ENCODE measurements around the gene RPL18A. TPM values are rescaled to one million over a fixed set of nuclear protein-coding genes. Genes with fewer than 3 reads are reported as not detected.

The RPL18A gene
- total RNA-seq, 1 experiment from 2014 or later, result 2,241 TPM

DNA sequence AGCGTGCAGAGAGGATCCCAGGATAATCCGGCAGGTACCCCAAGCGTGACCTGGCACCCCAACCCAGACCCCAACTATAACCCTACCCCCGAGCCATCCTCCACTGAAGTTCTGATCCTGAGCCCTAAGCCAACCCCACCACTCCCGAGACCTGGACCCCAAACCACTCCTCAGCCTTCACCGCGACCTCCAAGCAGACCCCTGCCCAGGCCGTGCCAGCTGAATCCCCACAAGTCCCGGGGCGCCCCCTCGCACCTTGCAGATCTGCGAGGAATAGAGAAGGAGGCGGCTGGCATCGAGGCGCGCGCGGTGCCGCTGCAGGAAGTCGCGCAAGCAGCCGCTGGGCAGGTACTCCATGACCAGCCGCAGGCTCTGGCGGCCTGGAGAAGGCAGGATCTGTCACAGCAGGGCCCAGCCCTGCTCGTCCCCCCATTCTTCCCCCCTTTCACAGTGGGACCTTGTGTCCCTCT, 28.3 kb upstream of the RPL18A start:
- H3K9me3 ChIP-seq (ENCODE audit: low read length), result no peaks in the 10 kb centered on the region
- no peaks in the 10 kb centered on the region for H3K9me2 ChIP-seq (replicated peaks; ENCODE audit: low read length)
- TF ChIP-seq, protein P1, sequence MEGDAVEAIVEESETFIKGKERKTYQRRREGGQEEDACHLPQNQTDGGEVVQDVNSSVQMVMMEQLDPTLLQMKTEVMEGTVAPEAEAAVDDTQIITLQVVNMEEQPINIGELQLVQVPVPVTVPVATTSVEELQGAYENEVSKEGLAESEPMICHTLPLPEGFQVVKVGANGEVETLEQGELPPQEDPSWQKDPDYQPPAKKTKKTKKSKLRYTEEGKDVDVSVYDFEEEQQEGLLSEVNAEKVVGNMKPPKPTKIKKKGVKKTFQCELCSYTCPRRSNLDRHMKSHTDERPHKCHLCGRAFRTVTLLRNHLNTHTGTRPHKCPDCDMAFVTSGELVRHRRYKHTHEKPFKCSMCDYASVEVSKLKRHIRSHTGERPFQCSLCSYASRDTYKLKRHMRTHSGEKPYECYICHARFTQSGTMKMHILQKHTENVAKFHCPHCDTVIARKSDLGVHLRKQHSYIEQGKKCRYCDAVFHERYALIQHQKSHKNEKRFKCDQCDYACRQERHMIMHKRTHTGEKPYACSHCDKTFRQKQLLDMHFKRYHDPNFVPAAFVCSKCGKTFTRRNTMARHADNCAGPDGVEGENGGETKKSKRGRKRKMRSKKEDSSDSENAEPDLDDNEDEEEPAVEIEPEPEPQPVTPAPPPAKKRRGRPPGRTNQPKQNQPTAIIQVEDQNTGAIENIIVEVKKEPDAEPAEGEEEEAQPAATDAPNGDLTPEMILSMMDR (conservative IDR thresholded peaks at IDR 0.05; ENCODE audit: low read depth, low read length), result no peak
- TF ChIP-seq EZH2phosphoT487 (IDR thresholded peaks at IDR 0.05; ENCODE audit: borderline replicate concordance, low read length) (no peak), EZH2 (IDR thresholded peaks at IDR 0.05; ENCODE audit: low read length, unreplicated experiment) (no peak)
- no peaks in the 10 kb centered on the region for H3K27me3 ChIP-seq (ENCODE audit: low read length)
- H3K4me1 ChIP-seq (ENCODE audit: insufficient read depth, low read length), result peaks cover 10% of the 10 kb centered on the region; the same call in 1 of the 2 replicates
- no peaks in the 10 kb centered on the region for H3F3A ChIP-seq (ENCODE audit: low read length, unreplicated experiment)
- intact Hi-C loops (cut with micrococcal nuclease), result loop anchor here (1.0 to 5.0 kb wide), 3 partner anchors 10 to 34 kb away; partner anchors contain the start of gene B3GNT3
- no TSS peak for BruUV-seq (replicated peaks)
- ATAC-seq (no peak), DNase-seq (no peak)
- H3K9ac ChIP-seq (ENCODE audit: low read length), result peak overlapping the region; percentile 54
- no peak overlapping the region for H3K27ac ChIP-seq (ENCODE audit: low read length)
- H3K79me2 ChIP-seq (ENCODE audit: low read length), result no peaks in the 10 kb centered on the region
- no peaks in the 10 kb centered on the region for H4K20me1 ChIP-seq (ENCODE audit: low read length)
- H3K4me3 ChIP-seq (ENCODE audit: low read length), result peak overlapping the region; percentile 93
- H3K4me2 ChIP-seq (ENCODE audit: low read length), result peak overlapping the region; percentile 99
- H3K36me3 ChIP-seq (ENCODE audit: low read depth, low read length), result no peaks in the 10 kb centered on the region
- peak overlapping the region; percentile 100 for H2AFZ ChIP-seq (ENCODE audit: low read length)
- ChIA-PET POLR2A (ENCODE audit: unreplicated experiment) (interaction anchor here (0.5 to 0.8 kb wide), 3 partner anchors 11 to 522 kb away, joined by 3 to 28 read pairs (median 6); partner anchors contain the start of gene DDA1), CTCF (interaction anchor here (0.8 to 1.1 kb wide), 2 partner anchors 24 to 28 kb away, joined by 3 to 14 read pairs; partner anchors contain the start of gene RPL18A)

DNA sequence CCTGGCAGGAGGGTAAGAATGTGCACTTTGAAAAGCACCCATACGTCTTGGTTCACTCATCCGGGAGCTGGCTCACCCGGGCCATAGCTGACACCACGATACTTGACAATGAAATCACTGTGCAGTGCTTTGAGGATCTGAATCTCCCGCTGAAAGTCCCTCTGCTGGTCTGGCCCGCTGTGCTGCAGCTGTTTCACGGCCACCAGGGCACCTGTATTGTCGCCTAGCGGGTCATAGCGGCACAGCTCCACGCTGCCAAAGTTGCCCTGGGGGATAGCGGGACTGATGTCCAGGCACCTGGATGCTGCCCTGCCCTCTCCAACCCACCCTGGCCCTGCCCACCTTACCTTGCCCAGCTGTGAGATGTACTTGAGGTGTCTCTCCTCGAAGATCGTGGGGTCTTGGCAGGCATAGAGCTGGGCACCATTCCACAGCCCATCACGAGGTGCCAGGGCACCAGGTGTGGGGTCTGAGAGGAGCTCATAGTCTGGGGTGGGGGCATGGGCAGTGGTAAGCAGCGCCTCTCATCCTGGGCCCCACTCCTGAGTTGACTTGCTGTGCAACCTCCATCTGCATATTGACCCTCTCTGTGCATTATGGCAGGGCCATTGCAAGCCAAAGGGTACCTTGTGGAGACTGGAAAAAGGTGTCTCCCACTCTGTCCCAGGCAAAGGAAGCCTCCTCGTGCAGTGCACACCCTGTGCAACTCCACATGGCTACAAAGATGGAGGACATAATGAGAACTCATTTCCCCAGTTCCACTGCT, 27.1 kb upstream of the RPL18A start:
- TF ChIP-seq EZH2phosphoT487 (IDR thresholded peaks at IDR 0.05; ENCODE audit: borderline replicate concordance, low read length) (no peak), EZH2 (IDR thresholded peaks at IDR 0.05; ENCODE audit: low read length, unreplicated experiment) (no peak)
- TF ChIP-seq, protein P1 (conservative IDR thresholded peaks at IDR 0.05; ENCODE audit: low read depth, low read length), result no peak
- Histone ChIP-seq H3K9ac (ENCODE audit: low read length) (no peak overlapping the region), H3K27ac (ENCODE audit: low read length) (no peak overlapping the region), H3K79me2 (ENCODE audit: low read length) (no peaks in the 10 kb centered on the region), H3F3A (ENCODE audit: low read length, unreplicated experiment) (no peaks in the 10 kb centered on the region), H2AFZ (ENCODE audit: low read length) (no peak overlapping the region), H3K36me3 (ENCODE audit: low read depth, low read length) (no peaks in the 10 kb centered on the region), H3K9me2 (replicated peaks; ENCODE audit: low read length) (no peaks in the 10 kb centered on the region), H3K4me3 (ENCODE audit: low read length) (no peak overlapping the region), H3K4me1 (ENCODE audit: insufficient read depth, low read length) (peaks cover 10% of the 10 kb centered on the region; the same call in 1 of the 2 replicates), H3K9me3 (ENCODE audit: low read length) (no peaks in the 10 kb centered on the region), H3K27me3 (ENCODE audit: low read length) (no peaks in the 10 kb centered on the region), H4K20me1 (ENCODE audit: low read length) (no peaks in the 10 kb centered on the region), H3K4me2 (ENCODE audit: low read length) (no peak overlapping the region)
- intact Hi-C loops (cut with micrococcal nuclease), result loop anchor here (5.0 kb wide), 1 partner anchor 35 kb away; the partner anchor contains the start of gene B3GNT3
- ChIA-PET POLR2A (ENCODE audit: unreplicated experiment) (interaction anchor here (0.5 kb wide), 1 partner anchor 9 kb away, joined by 6 read pairs; no protein-coding TSS in a partner anchor), CTCF (no interaction called here)
- no peak for ATAC-seq
- DNase-seq, result no peak
- no TSS peak for BruUV-seq (replicated peaks)

Data from PC-3 (cell line).